22Rv1 (cell line): ENCODE measurements around the gene EIF1B.

ENCODE experiments used
- CTCF ChIP-seq: fragments of 450-650 bp; IDR thresholded peaks from 2 replicates; pipeline ENCODE4 v1.5.1; 2017; ENCODE audit warnings: mild to moderate bottlenecking
- ZFX ChIP-seq: fragments of 450-650 bp; IDR thresholded peaks from 2 replicates; pipeline ENCODE4 v1.6.1; 2017; ENCODE audit warnings: antibody characterized with exemption, borderline replicate concordance

- no peak for TF ChIP-seq CTCF
- no peak for TF ChIP-seq ZFX
Measured at GRCh38 chr3:40333852-40334251, 24.3 kb downstream of the EIF1B start.
